C4-2B (cell line): ENCODE data around the gene CES3.
A peak's percentile ranks its signal among the peaks of the same experiment; 100 is the strongest.

Experiments used
- H3K27ac ChIP-seq: fragments of 450-650 bp; 2 replicates; pipeline ENCODE4 v1.5.1; 2017
- CTCF ChIP-seq: fragments of 450-650 bp; conservative IDR thresholded peaks from 2 replicates; pipeline ENCODE4 v1.5.1; 2017; ENCODE audit warnings: mild to moderate bottlenecking
- ZFX ChIP-seq: fragments of 450-650 bp; IDR thresholded peaks from 2 replicates; pipeline ENCODE4 v1.6.1; 2017

Gene CES3

GRCh38 chr16:66961065-66961744 lies at the start of gene CES3:
Gene CES3, plus strand, starts transcription at chr16:66961266. Its CDS starts 42 bp downstream, at chr16:66961308.
- TF ChIP-seq ZFX (no peak), CTCF (peak; percentile 90)
- peak within 1 kb of the TSS; percentile 33 for H3K27ac ChIP-seq

GRCh38 chr16:66911801-66912200 lies 49.3 kb upstream of the CES3 start:
- TF ChIP-seq CTCF (no peak), ZFX (no peak)
- H3K27ac ChIP-seq = no peak overlapping the region

- no peak overlapping the region for H3K27ac ChIP-seq
- no peak for TF ChIP-seq CTCF
- TF ChIP-seq ZFX = no peak
These were observed 48.0 kb upstream of the CES3 start for GRCh38 chr16:66913081-66913480.

- no peak overlapping the region for H3K27ac ChIP-seq
- TF ChIP-seq CTCF = no peak
- no peak for TF ChIP-seq ZFX
These were observed 47.4 kb upstream of the CES3 start for GRCh38 chr16:66913711-66914110.

GRCh38 chr16:66914541-66914940 lies 46.5 kb upstream of the CES3 start:
- TF ChIP-seq ZFX (no peak), CTCF (no peak)
- H3K27ac ChIP-seq = no peak overlapping the region

- no peak overlapping the region for H3K27ac ChIP-seq
- TF ChIP-seq CTCF = no peak
- no peak for TF ChIP-seq ZFX
These were observed 46.0 kb upstream of the CES3 start for GRCh38 chr16:66915041-66915440.

- no peak for TF ChIP-seq ZFX
- no peak for TF ChIP-seq CTCF
- H3K27ac ChIP-seq = no peak overlapping the region
These were observed 44.5 kb upstream of the CES3 start for GRCh38 chr16:66916518-66916917.
